Activated T-cell treated with anti-CD3 and anti-CD28 coated beads for 1 hour (primary cell): ENCODE measurements around the gene DDX18.
A peak's percentile ranks its signal among the peaks of the same experiment; 100 is the strongest.
"Not testable (repeated sequence)": the region's sequence is repeated elsewhere in the genome, so short reads cannot be mapped to it uniquely, and the experiment has no call there.

Experiments
- DNase-seq: peaks from one replicate; pipeline ENCODE4 v3.0.0-alpha.2; 2020; ENCODE audit warnings: low read depth

The DDX18 gene

DNA sequence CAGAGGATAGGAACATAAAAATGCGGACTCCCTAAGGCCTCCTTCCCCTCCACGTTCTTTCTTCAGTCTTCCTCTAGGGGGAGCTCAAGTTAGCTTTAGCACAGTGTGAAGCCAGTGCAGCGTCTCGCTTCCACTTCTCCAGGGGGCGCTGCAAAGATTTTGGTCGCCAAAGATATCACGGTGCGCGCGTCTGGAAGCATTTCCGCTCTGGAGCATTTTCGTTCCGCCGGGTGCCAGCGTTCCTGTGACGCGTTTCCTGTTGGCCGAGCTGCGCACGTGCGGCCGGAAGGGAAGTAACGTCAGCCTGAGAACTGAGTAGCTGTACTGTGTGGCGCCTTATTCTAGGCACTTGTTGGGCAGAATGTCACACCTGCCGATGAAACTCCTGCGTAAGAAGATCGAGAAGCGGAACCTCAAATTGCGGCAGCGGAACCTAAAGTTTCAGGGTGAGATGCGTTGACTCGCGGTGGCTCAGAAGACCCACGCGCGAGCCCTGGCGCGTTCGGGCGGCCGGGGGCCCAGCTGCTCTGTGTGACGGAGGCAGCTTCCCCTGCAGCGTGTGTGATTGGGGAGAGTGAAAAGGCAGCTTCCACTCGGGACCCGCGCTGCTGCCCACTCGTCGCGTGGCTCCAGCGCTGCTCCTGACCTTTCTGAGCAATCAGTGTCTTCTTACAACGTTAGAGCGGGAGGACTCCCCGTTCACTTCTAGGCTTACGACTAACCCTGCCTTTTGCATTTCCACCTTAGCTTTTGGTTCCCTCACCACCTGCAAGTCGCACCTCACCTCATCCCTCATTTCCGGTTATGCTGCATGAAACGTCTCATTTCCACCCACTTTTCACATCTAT is at the start of gene DDX18:
Gene DDX18 (plus strand): TSS at position 275 of the 848 bp plus-strand sequence. CDS start 87 bp downstream, at position 362.
- peak; percentile 96 for DNase-seq

GRCh38 chr2:117770730-117771129 is 43.8 kb upstream of the DDX18 start:
- DNase-seq, result no peak

- DNase-seq, result no peak
Observed at GRCh38 chr2:117771969-117772630, 42.4 kb upstream of the DDX18 start.

- no peak for DNase-seq
Observed at GRCh38 chr2:117774716-117775115, 39.8 kb upstream of the DDX18 start.

GRCh38 chr2:117775703-117776219 is 38.7 kb upstream of the DDX18 start:
- DNase-seq, result no peak

GRCh38 chr2:117776888-117777287 is 37.6 kb upstream of the DDX18 start:
- no peak for DNase-seq

DNA sequence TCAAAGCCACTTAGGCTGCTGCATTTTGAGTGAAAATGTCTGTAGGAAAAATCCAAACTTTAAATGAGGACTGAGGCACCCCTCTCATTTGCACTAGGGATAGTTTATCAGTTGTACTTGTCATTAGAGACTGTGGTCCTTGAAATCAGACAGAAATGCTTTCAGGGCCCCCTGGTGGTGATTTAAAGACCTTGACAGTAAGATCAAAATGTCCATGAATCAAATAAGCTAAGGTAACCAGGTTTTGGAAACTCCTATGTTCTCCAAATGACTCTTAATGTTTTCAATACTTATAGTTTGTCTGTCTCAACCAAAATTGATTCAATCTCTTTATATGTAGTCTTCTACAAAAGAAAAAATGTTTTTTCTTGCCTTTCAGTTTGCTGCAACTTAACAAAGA is 28.8 kb upstream of the DDX18 start:
- DNase-seq, result no peak

DNA sequence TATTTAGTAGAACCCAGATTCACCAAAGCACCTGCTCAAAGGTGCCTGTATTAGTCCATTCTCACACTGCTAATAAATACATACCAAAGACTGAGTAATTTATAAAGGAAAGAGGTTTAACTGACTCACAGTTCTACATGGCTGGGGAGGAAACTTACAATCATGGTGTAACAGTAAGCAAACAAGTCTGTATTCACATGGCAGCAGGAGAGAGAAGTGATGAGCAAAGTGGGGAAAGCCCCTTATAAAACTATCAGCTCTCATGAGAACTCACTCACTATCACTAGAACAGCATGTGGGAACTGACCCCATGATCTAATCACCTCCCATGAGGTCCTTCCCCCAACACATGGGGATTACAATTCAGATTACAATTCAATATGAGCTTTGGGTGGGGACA is 28.0 kb upstream of the DDX18 start:
- DNase-seq, result no peak

GRCh38 chr2:117789505-117789904 is 25.0 kb upstream of the DDX18 start:
- no peak for DNase-seq

DNA sequence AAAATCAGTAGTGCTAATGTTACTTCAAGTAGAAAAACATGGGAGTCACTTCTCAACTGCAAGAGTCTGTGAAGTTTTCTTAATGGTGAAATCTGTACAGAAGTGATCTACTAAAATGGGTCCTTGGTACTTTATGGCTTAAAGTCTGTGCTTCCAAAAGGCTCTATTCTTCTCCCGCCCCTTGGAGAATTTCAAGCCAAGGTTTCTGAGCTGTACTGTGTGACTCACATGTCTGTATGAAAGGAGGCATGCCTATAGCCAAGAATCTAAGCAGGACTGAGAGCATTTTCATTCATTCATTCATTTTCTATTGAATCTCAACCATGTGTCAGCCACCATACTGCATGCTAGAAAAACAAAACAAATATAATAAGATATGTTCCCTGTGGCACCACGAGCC is 19.8 kb upstream of the DDX18 start:
- no peak for DNase-seq

DNA sequence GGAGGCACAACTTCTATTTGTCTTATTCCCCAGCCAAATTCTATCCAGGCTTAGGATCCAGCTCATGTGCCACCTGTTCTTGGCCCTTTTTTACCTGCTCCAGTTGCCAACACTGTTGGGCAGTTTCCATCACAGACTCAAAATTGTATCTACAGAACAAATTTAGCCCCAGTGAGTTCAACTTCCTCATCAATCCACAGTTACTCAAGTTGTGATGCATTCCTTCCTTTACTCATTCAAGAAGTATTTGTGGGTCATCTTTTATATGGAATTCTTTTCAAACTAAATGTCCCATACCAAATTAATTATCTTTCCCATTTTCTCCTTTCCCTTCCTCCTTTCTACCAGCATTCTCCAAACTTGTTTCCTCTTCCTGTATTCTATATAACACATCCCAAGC is 12.7 kb upstream of the DDX18 start:
- DNase-seq, result no peak

DNA sequence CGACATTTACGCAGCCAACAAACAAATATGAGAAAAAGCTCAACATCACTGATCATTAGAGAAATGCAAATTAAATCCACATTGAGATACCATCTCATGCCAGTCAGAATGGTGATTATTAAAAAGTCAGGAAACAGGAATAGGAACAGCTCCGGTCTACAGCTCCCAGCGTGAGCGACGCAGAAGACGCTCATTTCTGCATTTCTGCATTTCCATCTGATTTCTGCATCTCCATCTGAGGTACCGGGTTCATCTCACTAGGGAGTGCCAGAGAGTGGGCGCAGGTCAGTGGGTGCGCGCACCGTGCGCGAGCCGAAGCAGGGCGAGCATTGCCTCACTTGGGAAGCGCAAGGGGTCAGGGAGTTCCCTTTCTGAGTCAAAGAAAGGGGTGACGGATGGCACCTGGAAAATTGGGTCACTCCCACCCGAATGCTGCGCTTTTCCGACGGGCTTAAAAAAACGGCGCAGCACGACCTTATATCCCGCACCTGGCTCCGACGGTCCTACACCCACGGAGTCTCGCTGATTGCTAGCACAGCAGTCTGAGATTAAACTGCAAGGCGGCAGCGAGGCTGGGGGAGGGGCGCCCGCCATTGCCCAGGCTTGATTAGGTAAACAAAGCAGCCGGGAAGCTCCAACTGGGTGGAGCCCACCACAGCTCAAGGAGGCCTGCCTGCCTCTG is 10.7 kb upstream of the DDX18 start:
- not testable (repeated sequence) for DNase-seq

- no peak for DNase-seq
Observed at GRCh38 chr2:117812443-117812842, 2.0 kb upstream of the DDX18 start.

GRCh38 chr2:117815946-117816345 is 1.5 kb downstream of the DDX18 start:
- no peak for DNase-seq

GRCh38 chr2:117818921-117819320 is 4.4 kb downstream of the DDX18 start:
- DNase-seq, result no peak

DNA sequence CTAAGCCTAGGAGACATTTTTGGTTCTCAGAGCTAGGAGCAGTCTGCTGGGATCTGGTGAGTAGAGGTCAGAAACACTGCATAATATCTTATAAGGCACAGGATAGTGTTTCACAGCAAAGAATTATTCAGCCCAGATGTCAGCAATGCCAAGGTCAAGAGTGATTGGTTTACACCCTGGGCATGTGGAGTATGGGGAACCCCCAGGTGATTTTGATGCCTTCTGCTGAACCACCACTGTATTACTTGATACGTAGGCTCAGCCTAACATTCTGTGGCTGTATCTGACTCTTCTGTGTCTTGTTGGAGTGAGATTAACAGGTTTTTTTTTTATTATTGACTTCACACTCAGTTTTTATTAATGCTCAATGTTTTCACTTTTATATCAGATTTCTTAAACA is 6.0 kb downstream of the DDX18 start:
- DNase-seq, result no peak

GRCh38 chr2:117825437-117825836 is 10.9 kb downstream of the DDX18 start:
- no peak for DNase-seq

- not testable (repeated sequence) for DNase-seq
Observed at GRCh38 chr2:117827464-117827863, 13.0 kb downstream of the DDX18 start.

GRCh38 chr2:117828870-117829269 is 14.4 kb downstream of the DDX18 start:
- DNase-seq, result no peak

GRCh38 chr2:117832332-117832731 is 17.8 kb downstream of the DDX18 start:
- DNase-seq, result no peak

- DNase-seq, result no peak
Observed at GRCh38 chr2:117832905-117833613, 18.6 kb downstream of the DDX18 start.

- no peak for DNase-seq
Observed at GRCh38 chr2:117833911-117834310, 19.4 kb downstream of the DDX18 start.
